Astrocyte of the spinal cord (primary cell): ENCODE results near the gene TRIM17.

Experiments
- DNase-seq: peaks from one replicate; pipeline ENCODE4 v3.0.0; 2011; ENCODE audit warnings: low read depth, low spot score
- H3K4me3 ChIP-seq: 2 replicates; pipeline ENCODE4 v1.5.1; 2011; ENCODE audit warnings: low read depth, mild to moderate bottlenecking, low read length, moderate library complexity
- in situ Hi-C: cut with HindIII; loops from 2 replicates; pipeline ENCODE4 v1.10.0; 2017; ENCODE audit warnings: low sequenced_read_pairs
- TF ChIP-seq, protein P1 (sequence below): IDR thresholded peaks from 2 replicates; pipeline ENCODE4 v1.5.1; 2012; ENCODE audit warnings: low read depth, mild to moderate bottlenecking, low read length, inconsistent platforms

Gene TRIM17

DNA sequence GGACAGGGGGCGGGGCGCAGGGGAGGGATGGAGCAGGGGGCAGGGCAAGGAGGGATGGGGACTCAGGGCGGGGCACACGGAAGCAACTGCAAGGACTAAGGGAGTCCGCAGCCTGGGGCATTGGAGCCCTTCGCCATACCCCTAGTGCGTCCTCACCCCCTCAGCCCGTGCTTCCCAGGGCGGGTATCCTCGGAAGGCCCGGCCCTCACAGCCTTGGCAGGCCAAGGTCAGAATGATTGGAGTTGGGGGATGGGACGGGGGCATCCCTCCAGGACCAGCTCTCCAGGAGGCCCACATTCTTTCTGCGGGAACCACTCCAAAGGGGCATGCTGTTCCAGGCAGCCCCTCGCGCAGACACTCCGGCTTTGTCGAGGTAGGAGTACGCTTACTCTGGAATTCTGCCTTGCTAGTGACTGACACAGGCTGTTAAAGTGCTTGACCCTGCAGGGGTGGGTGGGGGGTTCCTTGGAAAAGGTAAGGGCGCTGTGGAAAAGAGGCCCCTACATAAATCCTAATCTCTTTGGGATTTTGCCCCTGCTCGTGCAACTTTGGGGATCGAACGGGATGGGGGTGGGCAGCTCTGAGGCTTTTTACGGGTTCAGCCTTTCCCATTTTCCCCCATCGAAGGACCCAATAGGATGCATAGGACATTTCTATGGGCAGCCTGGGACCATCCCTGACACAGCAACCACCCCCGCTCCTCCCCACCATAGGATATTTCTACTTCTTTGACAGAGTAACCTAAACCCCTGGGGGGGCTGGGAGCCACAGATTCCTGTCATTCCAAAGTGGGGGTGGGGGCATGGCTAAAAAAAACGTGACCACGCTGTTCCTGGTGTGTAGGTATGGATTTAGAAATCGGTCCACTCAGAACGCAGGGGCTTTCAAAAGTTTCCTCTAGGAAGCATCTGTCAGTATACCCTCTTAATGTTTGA, 9.3 kb downstream of the TRIM17 start:
- peak overlapping the region; percentile 82 for H3K4me3 ChIP-seq
- no peak for DNase-seq
- TF ChIP-seq, protein P1, sequence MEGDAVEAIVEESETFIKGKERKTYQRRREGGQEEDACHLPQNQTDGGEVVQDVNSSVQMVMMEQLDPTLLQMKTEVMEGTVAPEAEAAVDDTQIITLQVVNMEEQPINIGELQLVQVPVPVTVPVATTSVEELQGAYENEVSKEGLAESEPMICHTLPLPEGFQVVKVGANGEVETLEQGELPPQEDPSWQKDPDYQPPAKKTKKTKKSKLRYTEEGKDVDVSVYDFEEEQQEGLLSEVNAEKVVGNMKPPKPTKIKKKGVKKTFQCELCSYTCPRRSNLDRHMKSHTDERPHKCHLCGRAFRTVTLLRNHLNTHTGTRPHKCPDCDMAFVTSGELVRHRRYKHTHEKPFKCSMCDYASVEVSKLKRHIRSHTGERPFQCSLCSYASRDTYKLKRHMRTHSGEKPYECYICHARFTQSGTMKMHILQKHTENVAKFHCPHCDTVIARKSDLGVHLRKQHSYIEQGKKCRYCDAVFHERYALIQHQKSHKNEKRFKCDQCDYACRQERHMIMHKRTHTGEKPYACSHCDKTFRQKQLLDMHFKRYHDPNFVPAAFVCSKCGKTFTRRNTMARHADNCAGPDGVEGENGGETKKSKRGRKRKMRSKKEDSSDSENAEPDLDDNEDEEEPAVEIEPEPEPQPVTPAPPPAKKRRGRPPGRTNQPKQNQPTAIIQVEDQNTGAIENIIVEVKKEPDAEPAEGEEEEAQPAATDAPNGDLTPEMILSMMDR: no peak
- in situ Hi-C loops: no loop called here

DNA sequence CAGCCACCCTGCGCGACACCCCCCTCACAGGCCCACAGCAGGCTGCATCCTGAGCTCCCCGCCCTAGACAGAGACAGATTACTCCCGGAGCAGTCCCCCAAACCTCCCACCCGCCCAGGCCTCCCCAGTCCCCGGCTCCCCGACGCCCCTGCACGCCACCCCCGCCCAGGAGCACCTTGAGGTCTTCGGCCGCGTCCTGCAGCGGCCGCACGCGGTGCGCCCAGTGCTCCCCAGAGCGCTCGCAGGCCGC, 10.8 kb downstream of the TRIM17 start:
- TF ChIP-seq, protein P1: no peak
- in situ Hi-C loops: no loop called here
- no peak for DNase-seq

DNA sequence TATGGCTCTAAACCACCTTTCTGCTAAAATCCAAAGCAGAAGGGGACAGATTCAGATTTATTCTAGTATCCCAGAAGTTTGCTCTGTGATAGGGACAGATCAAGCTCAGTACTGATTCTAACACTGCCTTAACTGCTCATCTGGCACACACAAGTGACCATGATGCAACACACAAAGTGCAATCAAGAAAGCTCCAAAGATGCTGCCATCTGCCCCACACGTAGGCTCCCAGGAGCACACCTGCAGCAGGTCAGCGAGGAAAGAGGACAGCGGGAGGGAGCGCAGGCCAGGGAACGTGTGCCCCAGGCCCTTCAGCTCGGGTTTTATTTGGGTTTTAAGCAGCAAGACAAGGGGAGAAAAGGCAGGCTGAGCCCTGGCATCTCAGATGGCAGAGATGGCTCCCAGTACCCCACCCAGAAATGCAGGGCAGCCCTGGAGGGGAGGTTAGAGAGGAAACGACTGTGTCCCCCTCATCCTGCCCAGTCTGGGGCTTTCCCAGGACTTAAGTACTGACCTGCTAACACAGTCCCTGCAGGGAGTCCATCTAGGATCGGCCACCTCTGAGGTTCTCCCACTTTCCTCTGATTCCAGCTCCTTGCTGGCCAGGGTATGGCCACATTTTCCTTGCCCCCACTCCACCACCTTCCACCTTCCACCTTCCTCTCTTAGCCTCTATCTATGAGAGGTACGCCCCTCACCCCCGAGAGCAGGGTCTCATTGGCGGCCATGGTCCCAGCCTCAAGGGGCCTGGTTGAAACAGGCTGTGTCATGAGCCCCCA, 11.3 kb downstream of the TRIM17 start:
- peak overlapping the region; percentile 82 for H3K4me3 ChIP-seq
- no peak for DNase-seq
- in situ Hi-C loops: no loop called here
- TF ChIP-seq, protein P1: no peak

More for the DNA sequence above, 10.8 kb downstream of the TRIM17 start:
- peak overlapping the region; percentile 82 for H3K4me3 ChIP-seq

DNA sequence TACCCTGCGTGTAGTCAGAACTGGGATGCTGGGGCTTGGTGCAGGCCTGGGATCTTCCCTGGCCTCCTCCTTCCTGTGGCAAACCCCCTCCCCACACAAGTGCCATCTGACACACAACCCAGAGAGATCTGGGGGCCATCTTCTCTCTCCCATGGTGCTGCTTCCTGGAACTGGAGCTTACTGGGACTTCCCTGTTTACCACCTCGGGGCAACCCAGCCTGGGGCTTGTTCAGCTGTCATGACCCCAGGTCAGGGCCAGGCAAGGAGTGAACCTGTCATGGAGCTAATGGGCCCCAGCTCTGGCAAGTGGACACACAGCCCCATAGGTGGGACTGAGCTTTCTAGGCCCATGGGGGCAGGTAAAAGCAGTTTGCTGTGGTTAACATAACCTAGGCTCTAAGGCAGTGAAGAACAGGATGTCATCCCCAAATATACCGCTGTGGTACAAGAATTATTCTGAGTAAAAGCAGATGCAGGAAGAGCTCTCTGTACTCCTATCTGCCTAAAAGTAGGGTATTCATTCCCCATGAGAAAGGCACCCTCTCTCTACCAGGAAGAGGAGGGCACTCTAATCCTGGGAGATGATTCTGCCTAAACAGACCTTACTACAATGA, 12.4 kb downstream of the TRIM17 start:
- DNase-seq: no peak
- TF ChIP-seq, protein P1: no peak
- in situ Hi-C loops: no loop called here
- H3K4me3 ChIP-seq: no peak overlapping the region

DNA sequence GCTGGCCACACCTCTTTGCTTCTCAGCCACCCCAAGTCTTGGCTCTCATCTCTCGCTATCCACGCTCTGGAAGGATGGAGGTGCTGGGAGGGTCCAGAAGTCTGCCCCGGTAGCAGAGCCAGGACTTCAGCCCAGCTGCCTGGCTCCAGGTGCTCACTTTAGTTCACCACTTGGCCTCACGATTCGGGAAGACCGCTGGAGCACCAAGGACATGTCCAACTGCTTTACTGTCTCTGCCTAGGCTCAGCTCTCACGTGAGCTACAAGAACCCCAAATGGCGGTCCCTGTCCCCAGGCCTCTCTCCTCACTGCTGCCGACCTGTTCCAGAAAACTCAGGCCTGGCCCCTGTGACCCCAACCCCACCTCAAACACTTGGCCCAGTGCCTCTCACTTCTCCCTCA, 13.4 kb downstream of the TRIM17 start:
- in situ Hi-C loops: no loop called here
- no peak overlapping the region for H3K4me3 ChIP-seq
- TF ChIP-seq, protein P1: no peak
- DNase-seq: no peak

DNA sequence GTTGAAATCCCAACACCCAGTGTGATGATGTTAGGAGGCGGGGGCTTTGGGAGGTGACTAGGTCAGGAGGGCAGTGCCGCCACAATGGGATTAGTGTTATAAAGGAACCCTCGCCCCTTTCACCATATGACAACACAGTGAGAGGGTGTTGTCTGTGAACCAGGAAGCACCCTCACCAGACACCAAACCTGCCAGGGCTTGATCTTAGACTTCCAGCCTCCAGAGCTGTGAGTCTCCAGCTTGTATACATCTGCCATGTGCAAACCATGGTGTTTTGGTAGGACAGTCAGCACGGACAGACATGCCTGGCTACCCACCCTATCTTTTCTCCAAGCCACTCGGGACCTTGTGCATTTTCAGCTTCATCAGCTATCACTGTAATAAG, 14.0 kb downstream of the TRIM17 start:
- no peak for DNase-seq
- TF ChIP-seq, protein P1: no peak
- in situ Hi-C loops: no loop called here
- no peak overlapping the region for H3K4me3 ChIP-seq
